Measurements from ENCODE around the gene BEST1. TPM values are rescaled to one million over a fixed set of nuclear protein-coding genes. Genes with fewer than 3 reads are reported as not detected.

Gene BEST1
- total RNA-seq, 4 donors from 2014 or later, result 0.08 to 2.7 (median 0.39) TPM

DNA sequence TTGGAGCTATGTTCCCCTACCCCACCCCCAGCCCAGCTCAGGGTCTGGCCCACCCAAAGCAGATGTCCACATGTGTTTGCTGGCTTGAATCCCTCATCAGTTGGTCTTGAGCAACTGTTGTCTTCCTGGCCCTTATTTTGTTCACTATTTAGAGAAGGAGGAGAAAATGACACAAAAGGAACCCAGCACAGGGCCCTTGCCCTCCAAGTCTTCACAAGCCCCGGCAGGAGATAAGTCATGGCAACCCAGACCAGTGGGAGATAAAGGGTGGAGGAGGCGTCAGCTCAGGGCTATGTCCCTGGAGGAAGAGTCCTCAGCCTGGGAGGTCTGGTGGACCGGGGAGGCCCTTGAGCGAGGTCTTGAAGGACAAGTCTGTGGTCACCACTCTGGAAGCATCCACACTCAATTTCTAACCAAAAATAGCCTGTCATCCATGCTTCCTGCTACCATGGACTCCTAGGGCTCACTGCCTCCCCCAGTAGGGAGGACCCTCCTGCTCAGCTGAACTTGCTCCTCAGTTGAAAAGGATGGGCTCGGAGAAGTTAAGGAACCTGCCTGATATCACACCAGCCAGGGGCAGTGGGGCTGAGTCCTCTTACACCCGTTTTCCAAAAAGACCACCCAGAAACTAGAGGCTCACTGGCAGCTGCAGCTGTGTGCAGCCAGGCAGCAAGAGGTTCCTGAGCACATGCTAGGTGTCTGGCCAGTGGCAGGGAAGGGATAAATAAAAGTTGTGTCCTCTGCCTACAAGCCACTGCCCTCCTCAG lies 31.0 kb upstream of the BEST1 start:
- no peak overlapping the region for H3K4me3 ChIP-seq

GRCh38 chr11:61919705-61920631 lies 30.2 kb upstream of the BEST1 start:
- Histone ChIP-seq H3K4me1 (peaks cover 33 to 85% (median 36%) of the 10 kb centered on the region in 3 donors), H3K27me3 (peaks cover 0 to 71% (median 0%) of the 10 kb centered on the region in 4 donors), H3K36me3 (no peaks in the 10 kb centered on the region), H3K4me3 (no peak overlapping the region), H3K9me3 (no peaks in the 10 kb centered on the region), H3K27ac (peak overlapping the region; percentile 17 to 88 (median 72))
- DNase-seq, result no peak
- 70 to 100% methylated on average over 1 to 6 of the region's 13 CpGs for WGBS, 2 donors
- intact Hi-C loops (cut with DNase I), result no loop called here
- no peak for TF ChIP-seq POLR2A (IDR thresholded peaks at IDR 0.05)

More for the DNA sequence above, 31.0 kb upstream of the BEST1 start:
- DNase-seq, result no peak
- Histone ChIP-seq H3K27me3 (peaks cover 0 to 71% (median 0%) of the 10 kb centered on the region in 4 donors), H3K4me1 (peaks cover 29 to 86% (median 36%) of the 10 kb centered on the region in 3 donors), H3K36me3 (no peaks in the 10 kb centered on the region), H3K27ac (peak overlapping the region; percentile 25 to 88 (median 72)), H3K9me3 (no peaks in the 10 kb centered on the region)
- TF ChIP-seq CTCF (IDR thresholded peaks at IDR 0.05) (no peak), POLR2A (IDR thresholded peaks at IDR 0.05) (no peak)
- intact Hi-C loops (cut with DNase I), result no loop called here
- 59 to 60% methylated on average over 1 to 4 of the region's 6 CpGs for WGBS, 2 donors

- Histone ChIP-seq H3K4me3 (no peak overlapping the region), H3K4me1 (peaks cover 33 to 71% (median 34%) of the 10 kb centered on the region in 3 donors), H3K27ac (peak overlapping the region in 2 of 4 donors; percentile 32 to 86), H3K36me3 (no peaks in the 10 kb centered on the region), H3K27me3 (peaks cover 0 to 58% (median 0%) of the 10 kb centered on the region in 4 donors), H3K9me3 (no peaks in the 10 kb centered on the region)
- WGBS, 2 donors, result 80% methylated on average over 1 of the region's 3 CpGs; no CpG with 5 or more reads in 1 of the 2 donors
- TF ChIP-seq POLR2A (IDR thresholded peaks at IDR 0.05) (no peak), CTCF (IDR thresholded peaks at IDR 0.05) (no peak)
- intact Hi-C loops (cut with DNase I), result no loop called here
- no peak for DNase-seq
These were observed 28.7 kb upstream of the BEST1 start for GRCh38 chr11:61921446-61921845.

GRCh38 chr11:61922539-61922938 lies 27.6 kb upstream of the BEST1 start:
- H3K9me3 ChIP-seq, result no peaks in the 10 kb centered on the region
- H3K27ac ChIP-seq, result peak overlapping the region; percentile 49 to 91 (median 78)
- H3K4me1 ChIP-seq, result peaks cover 25 to 60% (median 33%) of the 10 kb centered on the region in 3 donors
- TF ChIP-seq POLR2A (IDR thresholded peaks at IDR 0.05) (no peak), CTCF (IDR thresholded peaks at IDR 0.05) (no peak)
- peaks cover 0 to 47% (median 0%) of the 10 kb centered on the region in 4 donors for H3K27me3 ChIP-seq
- intact Hi-C loops (cut with DNase I), result no loop called here
- no peak for DNase-seq
- H3K4me3 ChIP-seq, result no peak overlapping the region
- H3K36me3 ChIP-seq, result no peaks in the 10 kb centered on the region
- 40 to 50% methylated on average over 6 of the region's 6 CpGs for WGBS, 2 donors

DNA sequence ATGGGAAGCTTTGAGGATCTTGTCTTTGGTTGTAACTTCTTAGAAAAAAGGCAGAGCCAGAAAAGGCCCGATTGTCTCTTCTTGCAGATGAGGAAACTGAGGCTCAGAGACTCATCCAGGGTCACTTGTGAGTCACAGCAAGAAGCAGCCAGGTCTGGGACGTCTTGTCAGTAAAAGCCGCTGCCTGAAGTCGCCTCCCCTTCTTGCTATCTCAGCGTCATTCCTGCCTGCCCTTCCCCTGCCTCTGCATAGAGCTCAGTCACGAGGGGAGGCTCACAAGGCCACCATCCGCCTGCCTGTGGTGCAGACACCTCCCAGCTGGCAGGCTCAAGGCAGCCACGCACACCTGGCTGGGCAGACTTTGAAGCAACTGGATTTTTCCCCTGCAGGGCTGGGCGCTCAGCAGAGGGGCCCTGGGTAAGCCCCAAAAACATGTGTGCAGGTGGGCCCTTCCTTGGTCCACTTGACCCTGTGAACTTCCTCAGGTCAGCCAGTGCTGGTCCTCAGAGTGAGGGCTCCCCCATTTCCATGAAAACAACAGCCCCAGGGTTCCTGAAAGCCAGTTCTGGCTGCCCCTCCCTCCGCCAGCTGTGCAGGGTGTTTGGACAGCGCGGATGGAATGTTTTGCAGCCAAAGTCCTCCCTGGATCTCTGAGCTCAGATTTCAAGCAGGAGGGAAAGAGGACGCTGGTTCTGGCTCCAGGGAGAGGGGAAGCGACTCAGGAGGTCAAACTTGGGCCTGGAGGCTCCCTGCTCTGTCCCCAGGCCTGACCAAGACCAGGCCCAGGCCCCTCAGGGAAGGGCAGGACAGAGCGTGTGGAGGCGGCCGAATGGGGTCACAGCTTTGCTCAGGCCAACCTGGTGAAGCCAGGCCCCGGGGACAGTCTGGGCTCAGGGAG lies 26.7 kb upstream of the BEST1 start:
- intact Hi-C loops (cut with DNase I), result no loop called here
- no peak for TF ChIP-seq POLR2A (IDR thresholded peaks at IDR 0.05)
- no peak for TF ChIP-seq CTCF (IDR thresholded peaks at IDR 0.05)
- WGBS, 2 donors, result 13 to 41% methylated on average over 3 to 10 of the region's 18 CpGs

More for the DNA sequence above, 26.7 kb upstream of the BEST1 start:
- no peak overlapping the region for H3K4me3 ChIP-seq
- H3K27ac ChIP-seq, result peak overlapping the region; percentile 49 to 91 (median 78)
- DNase-seq, result no peak
- no peaks in the 10 kb centered on the region for H3K36me3 ChIP-seq
- peaks cover 17 to 51% (median 25%) of the 10 kb centered on the region in 3 donors for H3K4me1 ChIP-seq
- H3K27me3 ChIP-seq, result peaks cover 0 to 38% (median 0%) of the 10 kb centered on the region in 4 donors
- no peaks in the 10 kb centered on the region for H3K9me3 ChIP-seq

Measured in esophagus squamous epithelium (tissue), 5 donors.